ENCODE results near the gene ZNF302.
A peak's percentile ranks its signal among the peaks of the same experiment; 100 is the strongest.

ZNF302 gene

DNA sequence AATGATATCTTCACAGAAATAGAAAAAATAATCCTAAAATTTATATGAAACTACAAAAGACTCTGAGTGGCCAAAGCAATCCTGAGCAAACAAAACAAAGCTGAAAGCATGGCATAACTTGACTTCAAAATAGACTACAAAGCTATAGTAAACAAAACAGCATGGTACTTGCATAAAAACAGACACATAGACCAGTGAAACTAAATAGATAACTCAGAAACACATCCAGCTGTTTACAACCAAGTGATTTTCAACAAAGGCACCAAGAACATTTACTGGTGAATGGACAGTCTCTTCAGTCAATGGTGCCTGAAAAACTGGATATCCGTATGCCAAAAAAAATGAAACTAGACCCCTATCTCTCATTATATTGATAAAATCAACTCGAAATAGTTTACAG is 25.7 kb upstream of the ZNF302 start:
- CTCF ChIA-PET: no interaction called here
- POLR2A ChIA-PET: no interaction called here
- DNase-seq (ENCODE audit: extremely low spot score): no peak
- TF ChIP-seq TARDBP (IDR thresholded peaks at IDR 0.05) (no peak), HDGF (IDR thresholded peaks at IDR 0.05; ENCODE audit: borderline replicate concordance) (no peak), LEF1 (IDR thresholded peaks at IDR 0.05; ENCODE audit: borderline replicate concordance) (no peak), FOXM1 (IDR thresholded peaks at IDR 0.05; ENCODE audit: borderline replicate concordance) (no peak), BHLHE40 (IDR thresholded peaks at IDR 0.05; ENCODE audit: borderline replicate concordance) (no peak), FOXK2 (IDR thresholded peaks at IDR 0.05) (no peak), SUZ12 (IDR thresholded peaks at IDR 0.05) (no peak)
- TF ChIP-seq, protein P1, sequence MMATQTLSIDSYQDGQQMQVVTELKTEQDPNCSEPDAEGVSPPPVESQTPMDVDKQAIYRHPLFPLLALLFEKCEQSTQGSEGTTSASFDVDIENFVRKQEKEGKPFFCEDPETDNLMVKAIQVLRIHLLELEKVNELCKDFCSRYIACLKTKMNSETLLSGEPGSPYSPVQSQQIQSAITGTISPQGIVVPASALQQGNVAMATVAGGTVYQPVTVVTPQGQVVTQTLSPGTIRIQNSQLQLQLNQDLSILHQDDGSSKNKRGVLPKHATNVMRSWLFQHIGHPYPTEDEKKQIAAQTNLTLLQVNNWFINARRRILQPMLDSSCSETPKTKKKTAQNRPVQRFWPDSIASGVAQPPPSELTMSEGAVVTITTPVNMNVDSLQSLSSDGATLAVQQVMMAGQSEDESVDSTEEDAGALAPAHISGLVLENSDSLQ (IDR thresholded peaks at IDR 0.05): no peak

DNA sequence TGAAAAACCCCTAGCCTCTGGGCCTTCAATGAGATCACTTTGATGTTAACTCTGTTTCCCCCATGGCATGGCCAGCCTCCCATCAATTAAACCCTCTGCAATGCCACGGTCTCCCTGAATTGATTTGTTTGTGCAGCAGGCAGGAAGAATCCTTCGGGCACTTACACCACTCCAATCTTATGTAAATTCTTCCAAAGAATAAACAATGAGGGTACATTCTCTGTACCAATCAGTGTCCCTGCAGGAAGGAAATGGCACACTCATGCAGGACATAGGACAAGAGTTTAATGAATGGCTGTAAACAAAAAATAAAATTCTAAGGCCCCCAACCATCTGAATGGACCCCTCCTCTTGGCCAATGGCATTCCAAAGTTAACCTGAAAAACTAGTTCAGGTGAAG is 22.7 kb upstream of the ZNF302 start:
- no peak for TF ChIP-seq FOXA1 (IDR thresholded peaks at IDR 0.05)
- TF ChIP-seq SP1 (IDR thresholded peaks at IDR 0.05): no peak
- no peak for TF ChIP-seq LEF1 (IDR thresholded peaks at IDR 0.05; ENCODE audit: borderline replicate concordance)
- no peak for TF ChIP-seq TARDBP (IDR thresholded peaks at IDR 0.05)
- no peak for TF ChIP-seq ELF4 (IDR thresholded peaks at IDR 0.05)
- TF ChIP-seq NFRKB (IDR thresholded peaks at IDR 0.05): no peak
- no peak for TF ChIP-seq CTBP1 (IDR thresholded peaks at IDR 0.05; ENCODE audit: borderline replicate concordance)
- no peak for TF ChIP-seq ARNT (IDR thresholded peaks at IDR 0.05)
- no peak for TF ChIP-seq FOXM1 (IDR thresholded peaks at IDR 0.05; ENCODE audit: borderline replicate concordance)
- TF ChIP-seq FOXK2 (IDR thresholded peaks at IDR 0.05): no peak
- TF ChIP-seq, protein P1 (IDR thresholded peaks at IDR 0.05): no peak
- TF ChIP-seq ZNF384 (IDR thresholded peaks at IDR 0.05): no peak
- no peak for TF ChIP-seq L3MBTL2 (conservative IDR thresholded peaks at IDR 0.05)
- TF ChIP-seq HDGF (IDR thresholded peaks at IDR 0.05; ENCODE audit: borderline replicate concordance): no peak
- CTCF ChIA-PET: no interaction called here
- DNase-seq (ENCODE audit: extremely low spot score): no peak
- POLR2A ChIA-PET: no interaction called here

DNA sequence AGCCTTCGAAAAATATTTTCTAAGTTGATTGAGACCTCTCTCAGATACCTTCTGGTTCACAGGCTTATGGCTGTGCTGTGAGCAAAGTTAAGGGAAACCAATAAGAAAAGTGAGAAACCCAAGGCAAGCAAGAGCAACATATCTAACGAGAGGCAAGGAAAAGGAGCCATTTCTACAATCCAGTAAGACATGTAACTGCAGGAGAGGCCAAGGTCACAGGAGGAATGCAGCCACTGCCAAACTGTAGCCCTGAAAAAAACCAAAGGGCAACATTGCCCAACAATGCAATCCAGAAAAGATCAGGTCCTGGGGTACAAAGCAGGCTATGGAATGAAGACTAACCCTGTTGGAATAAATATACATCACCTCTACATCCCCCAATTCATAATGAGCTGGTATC is 21.8 kb upstream of the ZNF302 start:
- no peak for DNase-seq (ENCODE audit: extremely low spot score)
- ChIA-PET CTCF (no interaction called here), POLR2A (no interaction called here)
- TF ChIP-seq CTBP1 (IDR thresholded peaks at IDR 0.05; ENCODE audit: borderline replicate concordance) (no peak), SUZ12 (IDR thresholded peaks at IDR 0.05) (no peak), BHLHE40 (IDR thresholded peaks at IDR 0.05; ENCODE audit: borderline replicate concordance) (no peak), SP1 (IDR thresholded peaks at IDR 0.05) (no peak), LEF1 (IDR thresholded peaks at IDR 0.05; ENCODE audit: borderline replicate concordance) (no peak), FOXM1 (IDR thresholded peaks at IDR 0.05; ENCODE audit: borderline replicate concordance) (no peak), FOXK2 (IDR thresholded peaks at IDR 0.05) (no peak), ELF4 (IDR thresholded peaks at IDR 0.05) (no peak), HDGF (IDR thresholded peaks at IDR 0.05; ENCODE audit: borderline replicate concordance) (no peak), L3MBTL2 (conservative IDR thresholded peaks at IDR 0.05) (no peak), TARDBP (IDR thresholded peaks at IDR 0.05) (no peak), NFRKB (IDR thresholded peaks at IDR 0.05) (no peak), ZNF384 (IDR thresholded peaks at IDR 0.05) (no peak)
- TF ChIP-seq, protein P1 (IDR thresholded peaks at IDR 0.05): no peak

DNA sequence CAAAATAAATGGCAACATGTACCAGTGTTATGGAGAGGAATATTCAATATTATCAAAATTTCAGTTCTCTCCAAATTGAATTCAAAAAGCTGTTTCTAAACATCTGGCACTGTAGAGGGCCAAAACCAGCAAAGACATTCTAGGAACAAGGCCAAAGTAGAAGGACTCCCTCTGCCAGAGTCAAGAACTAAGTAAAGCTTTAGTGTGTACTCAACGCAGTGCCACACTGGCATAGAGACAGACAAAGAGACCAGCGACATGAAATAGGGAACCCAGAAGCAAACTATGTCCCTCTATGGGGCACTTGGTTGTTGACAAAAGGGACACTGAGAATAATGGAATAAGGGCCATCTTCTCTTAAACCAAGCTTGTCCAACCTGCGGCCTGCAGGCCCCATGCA is 16.1 kb upstream of the ZNF302 start:
- POLR2A ChIA-PET: no interaction called here
- DNase-seq (ENCODE audit: extremely low spot score): no peak
- CTCF ChIA-PET: no interaction called here
- no peak for TF ChIP-seq SUZ12 (IDR thresholded peaks at IDR 0.05)
- no peak for TF ChIP-seq ZNF384 (IDR thresholded peaks at IDR 0.05)
- no peak for TF ChIP-seq BHLHE40 (IDR thresholded peaks at IDR 0.05; ENCODE audit: borderline replicate concordance)
- TF ChIP-seq FOXM1 (IDR thresholded peaks at IDR 0.05; ENCODE audit: borderline replicate concordance): no peak
- TF ChIP-seq CTBP1 (IDR thresholded peaks at IDR 0.05; ENCODE audit: borderline replicate concordance): no peak
- TF ChIP-seq L3MBTL2 (conservative IDR thresholded peaks at IDR 0.05): no peak

DNA sequence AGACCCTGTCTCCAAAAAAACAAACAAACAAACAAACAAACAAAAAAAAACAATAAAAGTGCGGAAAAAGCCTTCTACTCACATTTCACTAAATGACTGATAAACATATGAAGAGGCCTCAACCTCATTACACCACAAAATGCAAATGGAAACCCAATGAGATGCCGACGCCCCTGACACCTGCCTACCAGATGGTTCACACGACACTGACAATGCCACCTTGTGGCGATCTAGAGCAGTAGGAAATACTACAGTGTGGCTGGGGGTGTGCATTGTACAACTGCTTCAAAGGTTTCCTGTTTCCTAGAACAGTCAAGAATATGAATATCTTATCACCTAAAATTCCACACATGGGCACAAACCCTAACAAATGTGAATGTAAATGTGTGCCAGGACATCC is 14.6 kb upstream of the ZNF302 start:
- no peak for TF ChIP-seq L3MBTL2 (conservative IDR thresholded peaks at IDR 0.05)
- no peak for TF ChIP-seq FOXM1 (IDR thresholded peaks at IDR 0.05; ENCODE audit: borderline replicate concordance)
- TF ChIP-seq, protein P1 (IDR thresholded peaks at IDR 0.05): no peak
- TF ChIP-seq BHLHE40 (IDR thresholded peaks at IDR 0.05; ENCODE audit: borderline replicate concordance): no peak
- no peak for TF ChIP-seq NFRKB (IDR thresholded peaks at IDR 0.05)
- TF ChIP-seq ARNT (IDR thresholded peaks at IDR 0.05): no peak
- no peak for TF ChIP-seq TARDBP (IDR thresholded peaks at IDR 0.05)
- TF ChIP-seq SUZ12 (IDR thresholded peaks at IDR 0.05): no peak
- TF ChIP-seq LEF1 (IDR thresholded peaks at IDR 0.05; ENCODE audit: borderline replicate concordance): no peak
- no peak for TF ChIP-seq ZNF384 (IDR thresholded peaks at IDR 0.05)
- no peak for TF ChIP-seq FOXA1 (IDR thresholded peaks at IDR 0.05)
- ChIA-PET POLR2A (no interaction called here), CTCF (interaction anchor here (0.7 kb wide), 1 partner anchor 19 kb away, joined by 8 read pairs; no protein-coding TSS in a partner anchor)
- peak; percentile 35 for DNase-seq (ENCODE audit: extremely low spot score)

DNA sequence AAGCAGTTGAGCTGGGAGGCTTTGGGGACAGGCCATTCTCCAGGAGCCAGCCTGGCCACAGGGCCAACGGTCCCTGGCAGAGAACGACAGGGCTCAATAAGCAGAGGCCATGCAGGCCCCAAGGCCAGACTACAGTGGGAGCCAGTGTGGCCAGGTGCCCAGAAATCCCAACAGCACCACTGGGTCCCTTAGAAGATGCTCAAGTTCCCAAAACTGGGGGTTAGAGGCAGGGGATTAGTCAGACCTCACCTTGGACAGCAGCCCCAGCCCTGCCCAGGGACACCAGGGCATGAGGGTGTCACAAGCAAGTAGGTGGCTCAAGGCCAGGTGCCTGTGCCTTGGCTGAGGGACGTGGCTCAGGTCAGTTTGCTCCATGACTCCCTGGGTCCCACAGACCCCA is 13.3 kb upstream of the ZNF302 start:
- no peak for DNase-seq (ENCODE audit: extremely low spot score)
- POLR2A ChIA-PET: no interaction called here
- CTCF ChIA-PET: no interaction called here
- no peak for TF ChIP-seq ARNT (IDR thresholded peaks at IDR 0.05)
- TF ChIP-seq SP1 (IDR thresholded peaks at IDR 0.05): no peak
- TF ChIP-seq TARDBP (IDR thresholded peaks at IDR 0.05): no peak
- no peak for TF ChIP-seq HDGF (IDR thresholded peaks at IDR 0.05; ENCODE audit: borderline replicate concordance)
- no peak for TF ChIP-seq NFRKB (IDR thresholded peaks at IDR 0.05)
- no peak for TF ChIP-seq ELF4 (IDR thresholded peaks at IDR 0.05)
- TF ChIP-seq FOXA1 (IDR thresholded peaks at IDR 0.05): no peak
- TF ChIP-seq, protein P1 (IDR thresholded peaks at IDR 0.05): no peak
- TF ChIP-seq L3MBTL2 (conservative IDR thresholded peaks at IDR 0.05): no peak

Measured in HEK293T (cell line).